ENCODE data around the gene DMD.

GRCh38 chrX:31245714-31246113 is 1965.6 kb downstream of the DMD start:
- TF ChIP-seq CTCF (IDR thresholded peaks at IDR 0.05) (no peak), POLR2A (IDR thresholded peaks at IDR 0.05) (no peak), POLR2AphosphoS5 (IDR thresholded peaks at IDR 0.05) (no peak)
